Loucy (cell line): ENCODE data around the gene CPNE9.

Experiments used
- EZH2phosphoT487 ChIP-seq: fragments of 200-600 bp; IDR thresholded peaks from 2 replicates; pipeline ENCODE4 v1.6.1; 2018; ENCODE audit warnings: antibody characterized with exemption, mild to moderate bottlenecking, moderate library complexity, borderline replicate concordance
- TF ChIP-seq, protein P1 (sequence below): fragments of 200-600 bp; sonication (generic); conservative IDR thresholded peaks from 2 replicates; pipeline ENCODE4 v1.5.1; 2014; ENCODE audit warnings: mild to moderate bottlenecking, antibody characterized with exemption, low read length

DNA sequence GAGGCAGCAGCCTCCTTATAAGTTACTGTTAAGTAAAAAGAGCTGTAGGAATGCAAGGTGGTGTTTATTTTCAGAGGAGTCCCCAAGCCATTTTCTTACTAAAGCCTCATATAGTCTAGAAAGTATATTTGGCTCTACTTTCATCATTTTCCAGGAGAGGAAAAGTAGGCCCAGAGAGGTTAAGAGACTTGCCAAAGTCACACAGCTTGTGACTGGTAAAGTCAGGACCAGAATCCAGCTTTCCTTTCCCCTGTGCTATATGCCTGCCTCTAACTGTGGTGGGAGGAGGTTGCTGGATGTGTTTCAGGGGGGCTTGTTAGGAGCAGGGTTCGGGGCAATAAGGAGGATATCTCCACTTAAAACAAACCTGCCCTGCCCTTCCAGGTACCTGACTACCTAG, 38.9 kb downstream of the CPNE9 start:
- no peak for TF ChIP-seq EZH2phosphoT487
- TF ChIP-seq, protein P1, sequence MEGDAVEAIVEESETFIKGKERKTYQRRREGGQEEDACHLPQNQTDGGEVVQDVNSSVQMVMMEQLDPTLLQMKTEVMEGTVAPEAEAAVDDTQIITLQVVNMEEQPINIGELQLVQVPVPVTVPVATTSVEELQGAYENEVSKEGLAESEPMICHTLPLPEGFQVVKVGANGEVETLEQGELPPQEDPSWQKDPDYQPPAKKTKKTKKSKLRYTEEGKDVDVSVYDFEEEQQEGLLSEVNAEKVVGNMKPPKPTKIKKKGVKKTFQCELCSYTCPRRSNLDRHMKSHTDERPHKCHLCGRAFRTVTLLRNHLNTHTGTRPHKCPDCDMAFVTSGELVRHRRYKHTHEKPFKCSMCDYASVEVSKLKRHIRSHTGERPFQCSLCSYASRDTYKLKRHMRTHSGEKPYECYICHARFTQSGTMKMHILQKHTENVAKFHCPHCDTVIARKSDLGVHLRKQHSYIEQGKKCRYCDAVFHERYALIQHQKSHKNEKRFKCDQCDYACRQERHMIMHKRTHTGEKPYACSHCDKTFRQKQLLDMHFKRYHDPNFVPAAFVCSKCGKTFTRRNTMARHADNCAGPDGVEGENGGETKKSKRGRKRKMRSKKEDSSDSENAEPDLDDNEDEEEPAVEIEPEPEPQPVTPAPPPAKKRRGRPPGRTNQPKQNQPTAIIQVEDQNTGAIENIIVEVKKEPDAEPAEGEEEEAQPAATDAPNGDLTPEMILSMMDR = no peak
